ENCODE results near the gene SPAG4.

DNA sequence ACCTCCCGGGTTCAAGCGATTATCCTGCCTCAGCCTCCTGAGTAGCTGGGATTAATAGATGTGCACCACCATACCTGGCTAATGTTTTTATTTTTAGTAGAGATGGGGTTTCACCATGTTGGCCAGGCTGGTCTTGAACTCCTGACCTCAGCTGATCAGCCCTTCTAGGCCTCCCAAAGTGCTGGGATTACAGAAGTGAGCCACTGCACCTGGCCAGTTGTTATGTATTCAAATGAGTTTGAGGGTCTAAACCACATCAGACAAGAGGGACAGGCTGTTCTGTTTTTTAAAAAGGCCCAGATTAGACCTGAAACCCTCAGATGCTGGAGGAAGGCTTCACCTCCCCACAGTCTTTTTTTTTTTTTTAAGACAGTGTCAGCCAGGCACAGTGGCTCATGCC is 4.1 kb upstream of the SPAG4 start:
- peak in 1 of 3 donors; percentile 38 for TF ChIP-seq POLR2AphosphoS5 (IDR thresholded peaks at IDR 0.05)
- TF ChIP-seq, protein P1, sequence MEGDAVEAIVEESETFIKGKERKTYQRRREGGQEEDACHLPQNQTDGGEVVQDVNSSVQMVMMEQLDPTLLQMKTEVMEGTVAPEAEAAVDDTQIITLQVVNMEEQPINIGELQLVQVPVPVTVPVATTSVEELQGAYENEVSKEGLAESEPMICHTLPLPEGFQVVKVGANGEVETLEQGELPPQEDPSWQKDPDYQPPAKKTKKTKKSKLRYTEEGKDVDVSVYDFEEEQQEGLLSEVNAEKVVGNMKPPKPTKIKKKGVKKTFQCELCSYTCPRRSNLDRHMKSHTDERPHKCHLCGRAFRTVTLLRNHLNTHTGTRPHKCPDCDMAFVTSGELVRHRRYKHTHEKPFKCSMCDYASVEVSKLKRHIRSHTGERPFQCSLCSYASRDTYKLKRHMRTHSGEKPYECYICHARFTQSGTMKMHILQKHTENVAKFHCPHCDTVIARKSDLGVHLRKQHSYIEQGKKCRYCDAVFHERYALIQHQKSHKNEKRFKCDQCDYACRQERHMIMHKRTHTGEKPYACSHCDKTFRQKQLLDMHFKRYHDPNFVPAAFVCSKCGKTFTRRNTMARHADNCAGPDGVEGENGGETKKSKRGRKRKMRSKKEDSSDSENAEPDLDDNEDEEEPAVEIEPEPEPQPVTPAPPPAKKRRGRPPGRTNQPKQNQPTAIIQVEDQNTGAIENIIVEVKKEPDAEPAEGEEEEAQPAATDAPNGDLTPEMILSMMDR (IDR thresholded peaks at IDR 0.05 in 8 of 11, conservative IDR thresholded peaks at IDR 0.05 in 3 of 11): no peak
- no peak for TF ChIP-seq POLR2A (IDR thresholded peaks at IDR 0.05)
